B cell (primary cell): ENCODE results near the gene RBL1. TPM values are rescaled to one million over a fixed set of nuclear protein-coding genes. Genes with fewer than 3 reads are reported as not detected.
"Not testable (repeated sequence)": the region's sequence is repeated elsewhere in the genome, so short reads cannot be mapped to it uniquely, and the experiment has no call there.

Experiments
- ATAC-seq: fragments of 200-7000 bp; cut with Tn5 transposase; one replicate; pipeline ENCODE4 v1.10.0; 2021; ENCODE audit warnings: low read depth, mild to moderate bottlenecking, moderate number of reproducible peaks, moderate library complexity
- CTCF ChIA-PET: fragments of 350-600 bp; sonication (Branson Sonifier 250); formaldehyde crosslinking; loops from one replicate; lab custom pipeline; 2021; ENCODE audit warnings: antibody characterized with exemption, inconsistent platforms; lab: Charles Lee
- POLR2A ChIA-PET: fragments of 350-600 bp; sonication (Branson Sonifier 250); formaldehyde crosslinking; loops from one replicate; lab custom pipeline; 2021; ENCODE audit warnings: antibody characterized with exemption; lab: Charles Lee
- DNase-seq: peaks from one replicate; pipeline ENCODE4 v3.0.0; 2013
- H2AFZ ChIP-seq: 2 replicates; pipeline ENCODE4 v1.6.1; 2012; ENCODE audit warnings: mild to moderate bottlenecking, low read depth, low read length; ENCODE audit not compliant: insufficient read depth, poor library complexity, severe bottlenecking
- H3K27ac ChIP-seq, 2 donors: 1 replicate in 1 of 2; 2 replicates in 1 of 2; pipeline ENCODE4 v1.5.1; 2012 to 2013; ENCODE audit warnings: low read length in 2 of 2, mild to moderate bottlenecking in 2 of 2, moderate library complexity in 1 of 2
- H3K27me3 ChIP-seq, 4 experiments: fragments of 200-600 bp in 1 of 4; sonication (generic) in 1 of 4; replicated peaks in 1 of 4; 1 replicate in 2 of 4; 2 replicates in 2 of 4; pipeline versions ENCODE4 v1.6.1 to v1.7.0; 2013 to 2016; ENCODE audit warnings: low read length in 3 of 4, mild to moderate bottlenecking in 2 of 4, mixed read lengths in 1 of 4, moderate library complexity in 1 of 4; ENCODE audit not compliant: insufficient read depth in 4 of 4, control insufficient read depth in 3 of 4; ENCODE audit errors: control extremely low read depth in 1 of 4
- H3K36me3 ChIP-seq, 2 experiments: replicated peaks in 1 of 2; 1 replicate in 1 of 2; 2 replicates in 1 of 2; pipeline versions ENCODE4 v1.6.1 to v1.7.1; 2013; ENCODE audit warnings: low read length in 1 of 2; ENCODE audit not compliant: insufficient read depth in 2 of 2, control insufficient read depth in 1 of 2; ENCODE audit errors: control extremely low read depth in 1 of 2, extremely low read depth in 1 of 2
- H3K4me1 ChIP-seq, 2 donors: fragments of 200-600 bp in 1 of 2; sonication (generic) in 1 of 2; 1 replicate in 1 of 2; 2 replicates in 1 of 2; pipeline versions ENCODE4 v1.5.1 to v1.6.1; 2013 to 2017; ENCODE audit warnings: low read length in 2 of 2; ENCODE audit not compliant: control insufficient read depth in 2 of 2, insufficient read depth in 2 of 2
- H3K4me2 ChIP-seq: replicated peaks from 2 replicates; pipeline ENCODE3; 2012; ENCODE audit warnings: mild to moderate bottlenecking, low read depth, low read length; ENCODE audit not compliant: poor library complexity, severe bottlenecking
- H3K4me3 ChIP-seq, 5 experiments: fragments of 200-600 bp in 1 of 5; sonication (generic) in 1 of 5; 1 replicate in 3 of 5; 2 replicates in 2 of 5; pipeline versions ENCODE4 v1.5.1 to v1.7.0; 2011 to 2016; ENCODE audit warnings: low read length in 4 of 5, mild to moderate bottlenecking in 4 of 5, low read depth in 2 of 5, control low read depth in 1 of 5, moderate library complexity in 1 of 5; ENCODE audit not compliant: insufficient read depth in 1 of 5; ENCODE audit errors: control extremely low read depth in 1 of 5, extremely low read depth in 1 of 5
- H3K79me2 ChIP-seq: fragments of 200-600 bp; sonication (generic); one replicate; pipeline ENCODE4 v1.6.0; 2016; ENCODE audit warnings: low read length; ENCODE audit not compliant: control insufficient read depth, insufficient read depth
- H3K9ac ChIP-seq: fragments of 200-600 bp; sonication (generic); 2 replicates; pipeline ENCODE4 v1.6.1; 2017; ENCODE audit warnings: mild to moderate bottlenecking, low read length, moderate library complexity
- H3K9me3 ChIP-seq, 3 donors: one replicate each; pipeline versions ENCODE4 v1.6.1 to v1.7.1; 2013; ENCODE audit warnings: low read length in 2 of 3; ENCODE audit not compliant: control insufficient read depth in 2 of 3, insufficient read depth in 1 of 3; ENCODE audit errors: control extremely low read depth in 1 of 3
- H4K20me1 ChIP-seq: 2 replicates; pipeline ENCODE4 v1.6.0; 2012; ENCODE audit warnings: mild to moderate bottlenecking, low read length; ENCODE audit not compliant: insufficient read depth, control insufficient read depth, poor library complexity, severe bottlenecking
- H3K27ac Mint-ChIP-seq: one replicate; pipeline ENCODE4 v1.8.0; 2021; ENCODE audit warnings: mixed read lengths
- H3K27me3 Mint-ChIP-seq: one replicate; pipeline ENCODE4 v1.8.0; 2021; ENCODE audit warnings: mixed read lengths
- H3K4me1 Mint-ChIP-seq: one replicate; pipeline ENCODE4 v1.8.0; 2021; ENCODE audit warnings: mixed read lengths
- H3K4me3 Mint-ChIP-seq: one replicate; pipeline ENCODE4 v1.8.0; 2021; ENCODE audit warnings: mixed read lengths
- H3K9me3 Mint-ChIP-seq: one replicate; pipeline ENCODE4 v1.8.0; 2022; ENCODE audit warnings: mixed read lengths; ENCODE audit not compliant: insufficient read depth
- EZH2 ChIP-seq: IDR thresholded peaks from 2 replicates; pipeline ENCODE4 v1.6.1; 2012; ENCODE audit warnings: borderline replicate concordance, low read depth, mild to moderate bottlenecking, moderate library complexity, low read length; ENCODE audit not compliant: insufficient read depth, poor library complexity, severe bottlenecking
- WGBS: methylation state at CpG from one replicate; pipeline ENCODE4 v1.1.5; 2013; ENCODE audit warnings: missing lambda C conversion rate; ENCODE audit not compliant: insufficient coverage; 5-methylcytosine and 5-hydroxymethylcytosine counted together
- intact Hi-C: fragments of 100-400 bp; cut with micrococcal nuclease; formaldehyde crosslinking; loops from one replicate; pipeline ENCODE4 v1.10.0; 2022
- polyA plus RNA-seq: library from polyadenylated mRNA; depleted of rRNA; stranded (reverse); fragments of >200 nt; gene quantifications from 2 replicates; pipeline ENCODE4 v1.2.3, GENCODE V29; 2012
- total RNA-seq, 2 donors: library from RNA; stranded (reverse); fragments of 120-200 nt in 1 of 2; gene quantifications; 1 replicate in 1 of 2; 2 replicates in 1 of 2; pipeline versions ENCODE4 v1.2.3 to v1.2.4, GENCODE V29; 2013 to 2022
- TF ChIP-seq, protein P1 (sequence below): fragments of 200-600 bp; IDR thresholded peaks from one replicate; pipeline ENCODE4 v1.8.0; 2022; ENCODE audit warnings: antibody characterized with exemption, mild to moderate bottlenecking

RBL1 gene
- total and polyA plus RNA-seq, 2 donors (not counting 1 experiment from before 2014, with no cell fraction given): 8.1 to 27.8 TPM

- H3K27me3 Mint-ChIP-seq, H3K4me1 ChIP-seq, H3K79me2 ChIP-seq, H3K4me2 ChIP-seq, H3K27me3 ChIP-seq, DNase-seq, CTCF ChIA-PET, H2AFZ ChIP-seq, H3K27ac Mint-ChIP-seq, H3K27ac ChIP-seq, POLR2A ChIA-PET, H3K9me3 Mint-ChIP-seq, intact Hi-C loops, H3K4me3 ChIP-seq, H3K4me1 Mint-ChIP-seq, H3K9me3 ChIP-seq, H3K36me3 ChIP-seq, H3K4me3 Mint-ChIP-seq, H3K9ac ChIP-seq, ATAC-seq, H4K20me1 ChIP-seq: not testable (repeated sequence)
- 100% methylated on average over 3 of the region's 9 CpGs for WGBS
These were observed 133.3 kb downstream of the RBL1 start for GRCh38 chr20:36962354-36962941.

GRCh38 chr20:36959242-36959641 lies 136.6 kb downstream of the RBL1 start:
- DNase-seq: no peak
- no peaks in the 10 kb centered on the region for H4K20me1 ChIP-seq
- H3K27ac ChIP-seq: no peak overlapping the region
- TF ChIP-seq, protein P1, sequence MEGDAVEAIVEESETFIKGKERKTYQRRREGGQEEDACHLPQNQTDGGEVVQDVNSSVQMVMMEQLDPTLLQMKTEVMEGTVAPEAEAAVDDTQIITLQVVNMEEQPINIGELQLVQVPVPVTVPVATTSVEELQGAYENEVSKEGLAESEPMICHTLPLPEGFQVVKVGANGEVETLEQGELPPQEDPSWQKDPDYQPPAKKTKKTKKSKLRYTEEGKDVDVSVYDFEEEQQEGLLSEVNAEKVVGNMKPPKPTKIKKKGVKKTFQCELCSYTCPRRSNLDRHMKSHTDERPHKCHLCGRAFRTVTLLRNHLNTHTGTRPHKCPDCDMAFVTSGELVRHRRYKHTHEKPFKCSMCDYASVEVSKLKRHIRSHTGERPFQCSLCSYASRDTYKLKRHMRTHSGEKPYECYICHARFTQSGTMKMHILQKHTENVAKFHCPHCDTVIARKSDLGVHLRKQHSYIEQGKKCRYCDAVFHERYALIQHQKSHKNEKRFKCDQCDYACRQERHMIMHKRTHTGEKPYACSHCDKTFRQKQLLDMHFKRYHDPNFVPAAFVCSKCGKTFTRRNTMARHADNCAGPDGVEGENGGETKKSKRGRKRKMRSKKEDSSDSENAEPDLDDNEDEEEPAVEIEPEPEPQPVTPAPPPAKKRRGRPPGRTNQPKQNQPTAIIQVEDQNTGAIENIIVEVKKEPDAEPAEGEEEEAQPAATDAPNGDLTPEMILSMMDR: no peak
- no peak for TF ChIP-seq EZH2
- peaks cover 0 to 5% (median 0%) of the 10 kb centered on the region in 3 donors for H3K9me3 ChIP-seq
- H3K4me2 ChIP-seq: no peak overlapping the region
- H3K79me2 ChIP-seq: no peaks in the 10 kb centered on the region
- 100% methylated on average over 2 of the region's 4 CpGs for WGBS
- no peak overlapping the region for H3K4me3 ChIP-seq
- no peak for ATAC-seq
- no peaks in the 10 kb centered on the region for H3K4me1 Mint-ChIP-seq
- CTCF ChIA-PET: no interaction called here
- H3K9ac ChIP-seq: no peak overlapping the region
- H3K27me3 Mint-ChIP-seq: no peaks in the 10 kb centered on the region
- H3K4me1 ChIP-seq: no peaks in the 10 kb centered on the region
- no peaks in the 10 kb centered on the region for H3K36me3 ChIP-seq
- H3K27ac Mint-ChIP-seq: no peak overlapping the region
- H3K4me3 Mint-ChIP-seq: no peak overlapping the region
- POLR2A ChIA-PET: no interaction called here
- no peak overlapping the region for H2AFZ ChIP-seq
- intact Hi-C loops: no loop called here
- H3K27me3 ChIP-seq: no peaks in the 10 kb centered on the region
- peaks cover 6% of the 10 kb centered on the region for H3K9me3 Mint-ChIP-seq
